Non-pigmented ciliary epithelial cell (primary cell): ENCODE data around the gene POU6F2.

Experiments
- DNase-seq: peaks from one replicate; pipeline ENCODE4 v3.0.0-alpha.2; 2010; ENCODE audit warnings: low read depth

POU6F2 gene

DNA sequence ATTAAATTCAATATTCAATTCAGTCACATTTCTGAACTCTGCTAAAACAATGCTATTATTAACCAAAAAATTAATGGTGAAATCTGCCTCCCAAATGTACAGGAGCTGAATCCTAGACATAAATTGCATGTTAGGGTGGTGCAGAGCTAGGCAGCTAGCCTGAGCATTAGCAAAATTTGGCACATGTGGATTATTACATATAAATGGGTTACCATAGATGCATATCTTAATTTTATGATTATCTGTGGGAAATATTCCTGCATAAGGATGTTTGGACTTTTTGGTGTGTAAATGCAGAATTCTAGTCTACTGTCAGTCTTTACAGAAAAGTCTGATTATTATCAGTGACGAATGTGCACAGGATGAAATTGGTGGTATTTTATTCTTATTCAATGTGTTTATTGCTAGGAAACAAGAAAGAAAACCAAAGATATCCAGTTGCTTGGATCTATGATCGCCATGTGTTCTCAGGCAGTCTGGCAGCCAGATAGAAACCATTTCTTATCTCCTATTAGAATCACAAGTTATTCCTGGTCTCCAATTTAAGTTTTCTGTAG is 150.7 kb downstream of the POU6F2 start:
- no peak for DNase-seq

DNA sequence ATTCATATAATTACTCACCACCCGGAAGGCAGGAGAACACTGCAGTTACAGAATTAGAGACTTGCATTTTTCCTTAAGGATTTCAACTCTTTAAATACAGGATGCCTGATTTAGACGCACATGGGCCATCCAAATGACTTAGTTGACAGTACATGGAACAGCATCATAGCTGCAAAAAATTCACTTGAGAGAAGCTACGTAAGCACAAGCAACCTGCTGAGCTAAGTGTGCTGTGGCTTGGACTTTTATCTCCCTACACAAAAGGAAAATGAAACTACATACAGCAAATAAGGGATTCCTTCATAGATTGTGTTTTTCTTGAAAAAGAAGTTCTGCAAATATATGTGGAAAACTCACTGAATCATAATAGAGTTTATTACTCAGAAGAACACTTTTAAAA is 152.6 kb downstream of the POU6F2 start:
- DNase-seq, result no peak

DNA sequence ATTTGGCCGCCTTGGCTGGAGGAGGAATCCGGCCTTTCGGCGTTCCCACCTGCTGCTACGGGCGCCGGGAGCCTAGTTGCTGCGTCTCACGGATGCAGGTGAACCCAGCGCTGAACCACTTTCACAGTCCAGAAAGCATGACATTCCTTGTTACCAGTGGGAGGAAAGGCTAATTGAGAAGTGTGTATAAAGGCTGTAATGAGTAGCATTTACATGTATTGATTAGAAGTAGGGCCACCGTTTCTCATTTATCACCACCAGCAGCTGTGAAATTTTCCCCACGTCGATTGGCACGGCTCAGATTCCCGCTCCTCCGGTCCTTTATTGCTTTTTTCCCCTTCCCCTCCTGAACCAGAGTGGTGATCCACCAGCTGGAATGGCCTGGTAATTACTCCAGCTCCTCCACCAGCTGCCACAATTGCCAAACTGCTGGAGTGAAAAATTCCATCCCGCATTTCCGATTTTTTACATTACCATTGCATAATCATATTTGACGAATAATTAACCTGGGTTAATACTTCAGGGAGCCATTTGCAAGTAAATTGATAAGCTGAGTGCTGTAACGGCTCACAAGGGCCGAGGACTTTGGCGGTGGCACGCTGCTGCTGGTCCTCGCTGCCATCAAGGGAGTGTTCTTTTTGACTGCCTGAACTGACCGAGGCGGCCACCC is 153.3 kb downstream of the POU6F2 start:
- DNase-seq, result no peak

- no peak for DNase-seq
Observed at GRCh38 chr7:39132306-39132705, 154.6 kb downstream of the POU6F2 start.

- DNase-seq, result no peak
Observed at GRCh38 chr7:39133088-39133487, 155.4 kb downstream of the POU6F2 start.

- DNase-seq, result no peak
Observed at GRCh38 chr7:39137480-39137879, 159.8 kb downstream of the POU6F2 start.

- DNase-seq, result no peak
Observed at GRCh38 chr7:39142750-39143149, 165.0 kb downstream of the POU6F2 start.

DNA sequence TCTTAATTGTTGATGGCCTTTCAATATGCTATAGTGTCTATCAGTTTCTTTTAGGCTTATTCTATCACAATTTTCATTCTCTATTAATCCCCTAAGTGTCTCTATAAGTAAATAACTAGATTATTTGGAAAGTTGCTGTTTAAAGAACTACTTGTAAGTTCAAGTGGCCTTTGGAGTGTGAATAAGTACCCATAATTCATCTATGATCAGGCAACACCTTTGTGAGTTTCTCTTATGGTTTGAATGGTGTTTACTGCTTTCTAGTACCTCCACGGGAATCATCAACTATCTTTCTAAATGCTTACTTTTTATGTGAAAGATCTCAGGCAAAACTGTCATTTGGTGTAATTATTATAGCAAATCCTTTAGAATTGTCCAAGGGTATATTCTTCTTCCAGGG is 166.7 kb downstream of the POU6F2 start:
- DNase-seq, result no peak

DNA sequence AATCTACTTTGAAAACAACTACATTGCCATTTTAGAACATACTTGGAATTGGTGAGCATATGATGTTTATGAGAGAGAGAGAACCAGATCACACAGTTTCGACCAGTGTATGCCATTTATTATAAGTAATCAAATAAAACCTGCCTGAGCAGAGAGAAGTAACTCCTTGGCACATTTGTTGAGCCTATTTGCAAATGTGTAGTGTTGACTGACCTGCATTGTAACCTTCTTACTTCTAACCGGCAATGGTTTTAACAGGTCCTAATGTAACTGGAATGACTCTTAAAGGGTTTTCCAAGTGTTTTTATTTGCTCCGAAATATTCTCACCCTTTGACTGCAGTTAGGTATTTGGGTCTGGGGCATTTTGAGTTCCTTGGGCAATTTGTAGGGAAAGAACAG is 167.6 kb downstream of the POU6F2 start:
- DNase-seq, result no peak

- DNase-seq, result no peak
Observed at GRCh38 chr7:39145935-39146334, 168.2 kb downstream of the POU6F2 start.

- no peak for DNase-seq
Observed at GRCh38 chr7:39152701-39153100, 175.0 kb downstream of the POU6F2 start.

- DNase-seq, result no peak
Observed at GRCh38 chr7:39153113-39153512, 175.4 kb downstream of the POU6F2 start.

DNA sequence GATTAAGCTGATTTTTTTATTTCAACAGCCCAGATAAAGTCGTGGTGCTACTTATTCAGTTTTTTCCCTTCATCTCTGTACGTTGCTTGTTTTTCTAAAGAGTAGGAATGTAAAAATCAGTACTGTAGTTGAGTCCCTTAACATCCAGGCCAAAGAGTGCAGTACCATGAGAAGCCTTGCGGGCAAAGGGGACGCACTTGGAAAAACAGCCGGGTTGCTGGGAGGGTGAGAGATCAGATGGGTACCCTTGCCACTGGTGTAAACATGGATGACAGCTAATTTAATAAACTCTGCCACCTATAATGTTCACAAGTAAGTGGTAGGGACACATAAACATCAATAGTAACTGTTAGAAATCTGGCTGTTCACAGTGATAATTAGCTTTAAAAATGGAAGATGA is 175.9 kb downstream of the POU6F2 start:
- DNase-seq, result no peak

DNA sequence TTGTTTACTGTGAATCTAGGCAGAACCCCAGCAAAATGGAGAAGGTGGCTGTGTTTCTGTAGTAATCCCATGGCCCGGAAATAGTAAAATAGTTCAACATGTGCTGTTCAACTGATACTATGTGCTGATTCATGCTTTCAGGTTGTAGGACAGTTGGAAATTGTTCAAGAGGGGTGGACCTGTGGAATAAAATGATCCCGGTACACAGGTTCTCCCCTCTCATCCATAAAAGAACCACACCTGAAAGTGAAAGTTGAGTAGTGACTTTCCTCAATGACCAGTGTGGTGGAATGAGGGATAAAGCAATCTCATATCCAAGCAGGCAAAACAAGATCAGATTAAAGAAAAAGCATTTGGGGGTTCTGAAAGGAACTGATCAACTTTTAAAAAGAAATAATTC is 177.1 kb downstream of the POU6F2 start:
- no peak for DNase-seq

- no peak for DNase-seq
Observed at GRCh38 chr7:39158367-39158766, 180.7 kb downstream of the POU6F2 start.

DNA sequence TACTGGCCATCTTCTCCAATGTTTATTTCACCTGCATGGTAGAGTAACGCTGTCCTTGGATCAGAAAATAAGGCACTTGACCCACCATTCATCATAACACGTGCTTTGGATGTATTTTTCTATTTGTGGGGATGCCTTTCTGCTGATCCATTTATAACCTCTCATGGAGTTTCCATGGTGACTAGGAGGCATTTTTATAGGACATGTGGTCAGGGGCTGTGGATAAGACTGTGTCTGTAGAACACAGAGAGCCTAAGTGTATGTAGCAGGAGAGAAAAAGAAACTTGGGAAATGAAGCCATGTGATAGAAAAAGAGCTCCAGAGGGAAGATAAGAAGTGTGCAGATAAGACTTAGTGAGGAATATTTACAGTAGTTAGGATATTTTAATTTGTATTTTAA is 184.2 kb downstream of the POU6F2 start:
- DNase-seq, result no peak

DNA sequence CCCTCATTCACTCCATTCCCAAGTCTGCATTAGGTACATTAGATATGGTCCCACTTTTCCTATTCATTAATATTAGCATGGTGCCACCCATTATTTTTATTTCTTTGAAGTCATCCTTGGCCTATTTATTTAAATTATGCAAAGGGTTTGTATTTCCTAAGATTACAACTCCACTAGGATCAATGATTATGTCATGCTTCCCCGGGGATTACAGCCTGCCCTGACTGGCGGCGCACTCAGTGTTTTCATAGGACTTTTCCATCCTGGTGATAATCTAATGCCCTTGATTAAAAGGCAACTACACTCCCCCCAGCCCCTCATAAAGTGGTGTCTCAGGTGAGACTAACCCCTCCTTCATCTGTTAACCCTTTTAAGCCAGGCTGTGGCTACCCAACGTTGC is 187.2 kb downstream of the POU6F2 start:
- DNase-seq, result no peak

- DNase-seq, result no peak
Observed at GRCh38 chr7:39168403-39169098, 190.8 kb downstream of the POU6F2 start.

- DNase-seq, result no peak
Observed at GRCh38 chr7:39172137-39172536, 194.4 kb downstream of the POU6F2 start.

DNA sequence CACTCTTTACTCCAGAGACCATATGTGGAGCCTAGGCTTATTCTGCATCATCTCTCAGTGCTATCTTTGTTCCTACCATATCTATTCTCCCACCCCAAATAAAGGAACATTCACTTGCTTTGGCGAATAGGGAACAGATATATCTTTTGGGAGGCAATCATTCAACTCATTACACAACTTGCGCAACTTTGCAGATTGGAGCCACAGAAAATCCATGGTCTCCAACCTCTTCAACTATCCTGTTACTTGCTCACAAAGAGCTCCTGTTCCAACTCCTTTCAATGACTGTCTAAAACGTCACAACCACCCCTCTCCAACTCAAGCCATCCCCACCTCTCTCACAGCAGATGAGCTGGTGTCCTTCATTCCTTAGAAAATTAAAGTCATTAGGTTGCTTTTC is 203.7 kb downstream of the POU6F2 start:
- DNase-seq, result no peak

- no peak for DNase-seq
Observed at GRCh38 chr7:39183796-39184195, 206.1 kb downstream of the POU6F2 start.

DNA sequence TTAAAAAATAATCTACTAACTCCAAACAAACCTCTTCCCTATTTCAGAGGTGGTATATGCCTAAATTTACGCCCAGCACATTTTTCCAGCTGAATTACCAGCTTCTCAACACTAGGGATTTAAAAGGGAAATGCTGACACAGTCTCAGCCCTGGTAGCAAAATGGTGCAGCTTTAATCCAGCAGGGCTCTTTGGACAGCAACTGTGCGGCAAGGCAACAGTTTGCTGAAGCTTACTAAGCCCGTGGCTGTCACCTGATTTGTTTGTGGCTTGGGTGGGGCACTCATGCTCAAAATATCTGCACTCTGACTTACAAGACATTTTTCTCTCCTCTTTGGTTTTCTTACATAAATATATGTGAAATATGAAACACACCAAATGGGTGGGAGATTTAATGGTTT is 206.7 kb downstream of the POU6F2 start:
- DNase-seq, result no peak

DNA sequence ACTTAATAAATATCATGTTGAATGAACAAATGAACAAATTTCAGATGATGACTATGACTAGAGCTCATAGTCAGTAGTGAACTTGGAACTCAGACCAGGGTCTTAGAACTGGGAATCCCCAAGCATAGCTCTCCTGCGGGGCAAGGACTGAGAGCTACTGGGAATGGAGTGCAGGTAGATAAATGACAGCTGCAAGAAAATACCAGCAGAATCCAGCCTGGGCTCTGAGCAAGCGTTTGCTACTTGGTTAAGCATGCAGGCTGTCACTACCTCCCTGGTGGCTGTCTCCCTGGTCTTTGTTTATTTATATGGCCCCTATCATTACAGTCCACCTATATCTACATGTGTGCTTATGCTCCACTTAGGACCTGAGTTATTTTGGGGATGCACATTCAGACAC is 208.4 kb downstream of the POU6F2 start:
- no peak for DNase-seq

- DNase-seq, result no peak
Observed at GRCh38 chr7:39186671-39187070, 209.0 kb downstream of the POU6F2 start.
